ENCODE measurements around the gene GAB2.

DNA sequence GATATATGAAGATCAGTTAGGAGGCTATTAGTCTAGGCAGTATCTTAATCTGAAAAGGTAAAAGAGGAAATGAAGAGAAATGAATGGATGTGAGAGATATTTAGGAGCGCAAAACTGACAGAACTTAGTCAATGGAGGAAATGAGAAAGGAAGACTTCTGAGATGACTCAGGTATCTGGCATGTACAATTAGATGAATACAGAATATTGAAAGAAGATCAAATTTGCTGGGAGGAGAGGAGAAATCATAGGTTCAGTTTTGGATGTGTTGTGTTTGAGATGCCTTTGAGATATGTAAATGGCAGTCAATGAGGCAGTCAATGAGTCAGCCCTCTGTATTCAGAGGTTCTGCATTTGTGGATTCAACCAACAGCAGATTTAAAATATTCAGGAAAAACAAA is 42.9 kb upstream of the GAB2 start:
- TF ChIP-seq, protein P1, sequence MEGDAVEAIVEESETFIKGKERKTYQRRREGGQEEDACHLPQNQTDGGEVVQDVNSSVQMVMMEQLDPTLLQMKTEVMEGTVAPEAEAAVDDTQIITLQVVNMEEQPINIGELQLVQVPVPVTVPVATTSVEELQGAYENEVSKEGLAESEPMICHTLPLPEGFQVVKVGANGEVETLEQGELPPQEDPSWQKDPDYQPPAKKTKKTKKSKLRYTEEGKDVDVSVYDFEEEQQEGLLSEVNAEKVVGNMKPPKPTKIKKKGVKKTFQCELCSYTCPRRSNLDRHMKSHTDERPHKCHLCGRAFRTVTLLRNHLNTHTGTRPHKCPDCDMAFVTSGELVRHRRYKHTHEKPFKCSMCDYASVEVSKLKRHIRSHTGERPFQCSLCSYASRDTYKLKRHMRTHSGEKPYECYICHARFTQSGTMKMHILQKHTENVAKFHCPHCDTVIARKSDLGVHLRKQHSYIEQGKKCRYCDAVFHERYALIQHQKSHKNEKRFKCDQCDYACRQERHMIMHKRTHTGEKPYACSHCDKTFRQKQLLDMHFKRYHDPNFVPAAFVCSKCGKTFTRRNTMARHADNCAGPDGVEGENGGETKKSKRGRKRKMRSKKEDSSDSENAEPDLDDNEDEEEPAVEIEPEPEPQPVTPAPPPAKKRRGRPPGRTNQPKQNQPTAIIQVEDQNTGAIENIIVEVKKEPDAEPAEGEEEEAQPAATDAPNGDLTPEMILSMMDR (IDR thresholded peaks at IDR 0.05; ENCODE audit: low read length), result no peak
- no peak for TF ChIP-seq EZH2 (IDR thresholded peaks at IDR 0.05; ENCODE audit: borderline replicate concordance, low read length)
